ENCODE results near the gene M6PR.

DNA sequence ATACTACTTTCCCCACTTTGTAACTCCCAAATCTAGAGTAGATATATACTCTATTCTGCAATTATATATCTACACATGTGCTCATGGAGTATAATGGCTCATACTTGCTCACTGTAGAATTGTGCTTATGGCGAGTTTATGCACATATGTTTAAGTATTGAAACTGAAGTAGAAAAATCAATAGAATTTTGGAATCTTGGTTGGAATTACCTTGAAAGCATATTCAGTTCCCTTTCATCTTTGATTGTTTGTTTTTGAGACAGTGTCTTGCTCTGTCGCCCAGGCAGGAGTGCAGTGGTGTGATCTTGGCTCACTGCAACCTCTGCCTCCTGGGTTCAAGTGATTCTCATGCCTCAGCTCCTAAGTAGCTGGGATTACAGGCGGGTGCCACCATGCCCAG lies 44.4 kb upstream of the M6PR start:
- no peak for TF ChIP-seq YY1 (IDR thresholded peaks at IDR 0.05; ENCODE audit: insufficient read depth, insufficient read length)
- no peak for TF ChIP-seq SUZ12 (IDR thresholded peaks at IDR 0.05; ENCODE audit: extremely low read depth, insufficient read depth, insufficient read length)

Measured in NT2/D1 (cell line).